ENCODE data around the gene PEPD.

GRCh38 chr19:33385956-33386355 is 135.6 kb downstream of the PEPD start:
- TF ChIP-seq CTCF (IDR thresholded peaks at IDR 0.05) (no peak), POLR2A (IDR thresholded peaks at IDR 0.05) (no peak)

All from Peyer's patch (tissue), 4 donors.